KG1 (cell line): Measurements from ENCODE around the gene FAM120A.

Source experiments
- DNase-seq: peaks from one replicate; lab custom pipeline; 2025; lab: John Stamatoyannopoulos, UW

FAM120A gene

GRCh38 chr9:93577975-93578682 lies 126.6 kb downstream of the FAM120A start:
- no peak for DNase-seq

- DNase-seq = no peak
These were observed 127.4 kb downstream of the FAM120A start for GRCh38 chr9:93578844-93579243.

- DNase-seq = no peak
These were observed 128.4 kb downstream of the FAM120A start for GRCh38 chr9:93579711-93580516.

DNA sequence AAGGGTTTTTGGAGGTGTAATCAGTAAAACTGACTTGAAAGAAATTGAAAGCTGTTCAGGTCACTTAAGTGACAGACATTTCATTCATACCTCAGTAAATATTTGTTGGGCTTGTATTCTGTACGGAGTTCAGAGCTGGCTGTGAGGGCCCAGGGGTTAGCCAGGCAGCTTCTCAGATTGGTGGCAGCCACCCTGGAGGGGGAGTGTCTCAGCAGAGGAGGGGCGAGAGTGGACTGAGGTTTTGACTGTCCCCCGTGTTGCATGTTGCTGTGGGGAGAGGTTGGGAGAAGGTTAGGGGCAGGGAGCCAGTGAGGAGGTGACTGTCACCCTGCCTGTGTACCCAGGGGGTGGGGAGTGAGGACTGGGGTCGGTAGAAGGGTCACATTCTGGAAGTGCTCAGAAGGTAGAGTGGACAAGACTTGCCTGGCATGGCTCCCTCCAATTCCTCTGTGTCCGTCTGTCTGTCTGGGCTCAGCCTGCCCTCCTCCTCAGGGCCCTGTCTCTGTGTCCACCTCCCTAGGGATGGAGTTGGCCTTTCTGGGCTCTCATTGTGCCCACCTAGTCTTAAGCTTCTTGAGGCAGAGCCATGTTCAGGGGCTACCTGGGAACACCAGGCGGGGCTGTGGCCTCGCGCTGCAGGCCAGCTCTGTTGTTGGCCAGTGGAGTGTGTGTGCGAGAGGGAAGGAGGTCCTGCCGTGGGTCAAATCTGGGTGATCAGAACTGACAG lies 129.3 kb downstream of the FAM120A start:
- no peak for DNase-seq

GRCh38 chr9:93582115-93582514 lies 130.6 kb downstream of the FAM120A start:
- DNase-seq = no peak

- no peak for DNase-seq
These were observed 131.1 kb downstream of the FAM120A start for GRCh38 chr9:93582550-93582949.

GRCh38 chr9:93585259-93585658 lies 133.8 kb downstream of the FAM120A start:
- no peak for DNase-seq

GRCh38 chr9:93585695-93586094 lies 134.2 kb downstream of the FAM120A start:
- DNase-seq = no peak

DNA sequence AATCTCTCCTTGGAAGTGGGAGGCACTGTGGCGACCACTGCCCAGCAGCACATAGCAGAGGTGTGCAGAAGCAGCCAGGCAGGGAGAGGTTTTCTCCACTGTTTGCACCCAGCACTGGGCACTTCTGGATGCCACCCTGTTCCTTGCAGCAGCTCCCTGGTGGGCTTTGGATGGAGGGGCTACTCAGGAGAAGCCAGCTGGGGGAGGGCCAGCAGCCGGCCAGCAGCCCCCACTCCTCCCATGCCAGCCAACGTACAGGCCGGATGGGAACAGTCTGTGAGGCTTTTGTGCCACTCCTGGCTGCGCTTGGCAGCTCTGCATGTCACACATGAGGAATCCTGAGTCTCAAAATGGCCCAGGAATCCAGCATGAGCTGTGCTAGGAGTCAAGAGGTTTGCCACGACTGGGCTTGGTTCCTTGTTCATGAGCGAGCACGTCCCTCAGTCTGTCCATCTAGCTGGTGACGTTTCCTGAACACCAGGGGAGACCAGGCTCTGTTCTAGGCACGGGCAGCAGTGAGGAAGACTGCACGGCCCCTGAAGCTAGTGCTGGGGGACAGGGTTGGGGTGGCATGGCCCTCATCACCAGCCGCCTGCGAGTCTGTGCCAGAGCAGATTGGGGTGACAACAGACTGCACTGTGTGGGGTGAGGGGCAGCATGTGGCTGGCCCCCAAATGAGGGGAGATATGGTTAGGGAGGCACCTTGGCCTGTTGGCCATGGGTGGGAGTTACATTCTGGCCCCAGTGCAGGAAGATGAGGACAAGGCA lies 135.0 kb downstream of the FAM120A start:
- no peak for DNase-seq

DNA sequence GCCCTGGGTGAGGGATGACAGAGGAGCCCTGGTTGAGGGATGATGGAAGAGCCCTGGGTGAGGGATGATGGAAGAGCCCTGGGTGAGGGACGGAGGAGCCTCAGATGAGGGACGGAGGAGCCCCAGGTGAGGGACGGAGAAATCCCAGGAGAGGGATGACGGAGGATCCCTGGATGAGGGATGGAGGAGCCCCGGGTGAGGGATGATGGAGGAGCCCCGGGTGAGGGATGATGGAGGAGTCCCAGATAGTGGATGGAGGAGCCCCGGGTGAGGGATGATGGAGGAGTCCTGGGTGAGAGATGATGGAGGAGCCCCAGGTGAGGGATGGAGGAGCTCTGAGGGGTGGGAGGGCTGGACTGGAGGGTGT lies 135.8 kb downstream of the FAM120A start:
- no peak for DNase-seq

DNA sequence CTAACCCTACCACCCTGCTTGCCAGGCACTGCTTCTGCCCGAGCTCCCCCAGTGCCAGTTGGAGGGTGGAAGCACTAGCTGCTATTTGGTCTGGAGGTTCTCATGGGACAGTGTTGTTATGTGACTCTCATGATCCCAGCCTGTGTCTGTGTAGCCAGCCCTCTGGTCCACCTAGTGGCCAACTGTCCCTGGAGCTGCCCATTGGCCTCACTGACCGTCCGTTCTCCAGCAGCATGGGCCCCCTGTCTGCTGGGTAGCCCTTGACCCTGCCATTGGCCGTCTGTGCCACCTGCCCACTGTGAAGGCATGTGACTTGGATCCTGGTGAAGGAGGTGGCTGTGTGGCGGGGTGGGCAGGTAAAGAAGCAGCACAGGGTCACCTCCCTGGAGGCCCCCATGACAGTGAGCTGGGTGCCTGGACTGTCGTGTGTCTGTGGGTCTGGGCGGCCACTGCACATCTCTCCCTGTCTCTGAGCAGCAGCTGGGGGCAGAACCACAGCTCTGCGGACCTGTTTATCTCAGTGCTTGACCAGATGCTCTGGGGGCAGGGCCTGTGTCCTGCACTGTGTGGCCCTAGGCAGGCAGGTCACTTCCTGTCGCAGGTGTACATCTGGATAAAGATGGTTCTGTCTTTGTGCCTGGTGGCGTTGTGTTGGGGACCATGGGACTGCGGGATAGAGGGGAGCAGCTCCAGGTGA lies 136.3 kb downstream of the FAM120A start:
- no peak for DNase-seq

DNA sequence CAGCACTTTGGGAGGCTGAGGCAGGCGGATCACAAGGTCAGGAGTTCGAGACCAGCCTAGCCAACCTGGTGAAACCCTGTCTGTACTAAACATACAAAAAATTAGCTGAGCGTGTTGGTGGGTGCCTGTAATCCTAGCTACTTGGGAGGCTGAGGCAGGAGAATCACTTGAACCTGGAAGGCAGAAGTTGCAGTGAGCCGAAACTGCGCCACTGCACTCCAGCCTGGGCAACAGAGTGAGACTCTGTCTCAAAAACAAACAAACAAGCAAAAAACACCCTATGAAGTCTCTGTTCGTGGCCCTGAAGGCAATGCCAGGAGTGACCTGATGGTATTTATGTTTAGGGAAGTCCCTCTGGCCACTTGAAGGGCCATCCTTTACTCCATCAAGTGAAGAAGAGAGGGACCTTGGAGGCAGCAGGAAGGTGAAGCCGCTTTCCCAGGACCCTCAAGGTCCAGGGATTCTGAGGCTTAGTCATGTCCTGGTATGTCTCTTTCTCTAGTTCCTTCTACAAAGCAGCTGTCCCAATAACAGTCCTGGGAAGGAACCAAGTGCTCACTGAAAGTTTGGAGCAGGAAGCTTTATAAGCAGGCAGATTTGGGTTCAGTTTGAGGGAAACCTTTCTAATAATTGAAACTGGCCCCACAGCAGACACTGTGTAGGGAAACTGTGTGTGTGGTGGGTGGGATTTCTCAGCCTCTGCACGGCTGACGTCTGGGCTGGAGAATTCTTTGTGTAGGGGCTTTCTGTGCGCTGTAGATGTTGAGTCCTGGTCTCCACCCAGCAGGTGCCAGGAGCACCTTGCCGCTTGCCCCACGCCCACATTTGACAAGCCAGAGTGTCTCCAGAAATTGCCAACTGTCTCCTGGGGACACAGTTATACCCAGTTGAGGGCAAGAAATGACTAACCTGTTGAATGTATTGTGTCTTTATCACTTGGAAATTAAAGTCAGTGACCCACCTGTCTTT lies 137.4 kb downstream of the FAM120A start:
- DNase-seq = no peak

- DNase-seq = no peak
These were observed 138.2 kb downstream of the FAM120A start for GRCh38 chr9:93589688-93590087.

GRCh38 chr9:93590609-93591234 lies 139.2 kb downstream of the FAM120A start:
- DNase-seq = no peak

GRCh38 chr9:93591301-93592007 lies 140.0 kb downstream of the FAM120A start:
- no peak for DNase-seq

- DNase-seq = no peak
These were observed 140.6 kb downstream of the FAM120A start for GRCh38 chr9:93592008-93592642.

DNA sequence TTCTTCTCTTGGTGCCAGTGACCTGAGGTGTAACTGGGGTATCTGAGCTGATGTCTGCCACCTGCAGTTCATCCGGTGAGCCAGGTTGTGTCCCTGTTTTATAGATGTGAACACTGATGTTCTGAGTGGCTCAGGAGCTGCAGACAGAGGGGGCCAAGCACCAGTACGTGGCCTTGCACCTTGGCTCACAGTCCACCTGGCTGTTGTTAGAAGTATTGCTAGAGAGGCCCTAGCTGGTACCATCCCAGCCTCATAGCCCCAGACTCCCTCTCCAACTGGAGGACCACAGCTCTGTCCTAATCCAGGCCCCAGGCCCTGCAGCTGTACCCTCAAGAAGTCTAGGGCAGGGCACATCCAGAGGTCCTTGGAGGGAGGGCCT lies 141.1 kb downstream of the FAM120A start:
- no peak for DNase-seq

GRCh38 chr9:93593144-93593658 lies 141.7 kb downstream of the FAM120A start:
- no peak for DNase-seq
